Stimulated activated naive CD8-positive, alpha-beta T cell treated with anti-CD3 and anti-CD28 coated beads, Interleukin-15, amount 100 ng/mL, for 72 hours (primary cell): ENCODE results near the gene RAPGEF3.

Experiments
- ATAC-seq: fragments of 150-1000 bp; cut with Tn5 transposase; 2 replicates; pipeline ENCODE4 v1.10.0; 2021; ENCODE audit warnings: mild to moderate bottlenecking, moderate library complexity
- DNase-seq, 2 donors: peaks; one replicate each; pipeline ENCODE4 v3.0.0; 2021 to 2022
- H3K27ac Mint-ChIP-seq, 2 donors: one replicate each; pipeline ENCODE4 v1.8.0; 2022; ENCODE audit warnings: mild to moderate bottlenecking in 2 of 2, mixed read lengths in 2 of 2, moderate library complexity in 2 of 2
- H3K27me3 Mint-ChIP-seq: one replicate; pipeline ENCODE4 v1.8.0; 2022; ENCODE audit warnings: mixed read lengths
- H3K4me1 Mint-ChIP-seq: one replicate; pipeline ENCODE4 v1.8.0; 2022; ENCODE audit warnings: mild to moderate bottlenecking, mixed read lengths
- H3K4me3 Mint-ChIP-seq, 2 donors: one replicate each; pipeline ENCODE4 v1.8.0; 2022; ENCODE audit warnings: mild to moderate bottlenecking in 2 of 2, mixed read lengths in 2 of 2, moderate library complexity in 1 of 2
- H3K9me3 Mint-ChIP-seq, 2 donors: one replicate each; pipeline ENCODE4 v1.8.0; 2022; ENCODE audit warnings: mixed read lengths in 2 of 2

Gene RAPGEF3

GRCh38 chr12:47757840-47758583, 668 bp downstream of the RAPGEF3 start:
- Mint-ChIP-seq H3K27ac (no peak overlapping the region), H3K9me3 (no peaks in the 10 kb centered on the region), H3K4me1 (peaks cover 63% of the 10 kb centered on the region), H3K4me3 (peak overlapping the region; percentile 42 to 86), H3K27me3 (no peaks in the 10 kb centered on the region)
- DNase-seq (no peak), ATAC-seq (no peak)

- DNase-seq: no peak
- peaks cover 63% of the 10 kb centered on the region for H3K4me1 Mint-ChIP-seq
- peak overlapping the region in 1 of 2 donors; percentile 12 for H3K4me3 Mint-ChIP-seq
- ATAC-seq: no peak
- peak overlapping the region in 1 of 2 donors; percentile 51 for H3K27ac Mint-ChIP-seq
- no peaks in the 10 kb centered on the region for H3K9me3 Mint-ChIP-seq
- no peaks in the 10 kb centered on the region for H3K27me3 Mint-ChIP-seq
Observed at GRCh38 chr12:47757364-47757839, 1.3 kb downstream of the RAPGEF3 start.

- H3K27me3 Mint-ChIP-seq: no peaks in the 10 kb centered on the region
- peak overlapping the region; percentile 3 to 23 for H3K4me3 Mint-ChIP-seq
- ATAC-seq (peak; percentile 61), DNase-seq (peak in 1 of 2 donors; percentile 32)
- H3K27ac Mint-ChIP-seq: peak overlapping the region; percentile 23 to 78
- peaks cover 63% of the 10 kb centered on the region for H3K4me1 Mint-ChIP-seq
- H3K9me3 Mint-ChIP-seq: no peaks in the 10 kb centered on the region
Observed at GRCh38 chr12:47755655-47756562, 2.8 kb downstream of the RAPGEF3 start.

GRCh38 chr12:47754881-47755280, 3.8 kb downstream of the RAPGEF3 start:
- ATAC-seq (no peak), DNase-seq (no peak)
- no peaks in the 10 kb centered on the region for H3K9me3 Mint-ChIP-seq
- no peak overlapping the region for H3K4me3 Mint-ChIP-seq
- peaks cover 4% of the 10 kb centered on the region for H3K27me3 Mint-ChIP-seq
- H3K4me1 Mint-ChIP-seq: peaks cover 63% of the 10 kb centered on the region
- H3K27ac Mint-ChIP-seq: no peak overlapping the region

GRCh38 chr12:47754126-47754525, 4.6 kb downstream of the RAPGEF3 start:
- no peak for DNase-seq
- Mint-ChIP-seq H3K9me3 (no peaks in the 10 kb centered on the region), H3K4me1 (peaks cover 58% of the 10 kb centered on the region), H3K27ac (no peak overlapping the region), H3K4me3 (no peak overlapping the region), H3K27me3 (peaks cover 8% of the 10 kb centered on the region)
- ATAC-seq: no peak

GRCh38 chr12:47753021-47754001, 5.4 kb downstream of the RAPGEF3 start:
- peaks cover 51% of the 10 kb centered on the region for H3K4me1 Mint-ChIP-seq
- ATAC-seq (no peak), DNase-seq (no peak)
- peak overlapping the region; percentile 65 for H3K27ac Mint-ChIP-seq
- H3K9me3 Mint-ChIP-seq: no peaks in the 10 kb centered on the region
- H3K4me3 Mint-ChIP-seq: no peak overlapping the region
- H3K27me3 Mint-ChIP-seq: peaks cover 8% of the 10 kb centered on the region

- no peaks in the 10 kb centered on the region for H3K9me3 Mint-ChIP-seq
- peaks cover 43% of the 10 kb centered on the region for H3K4me1 Mint-ChIP-seq
- no peak overlapping the region for H3K27ac Mint-ChIP-seq
- peaks cover 8% of the 10 kb centered on the region for H3K27me3 Mint-ChIP-seq
- DNase-seq (no peak), ATAC-seq (no peak)
- no peak overlapping the region for H3K4me3 Mint-ChIP-seq
Observed at GRCh38 chr12:47752552-47752951, 6.1 kb downstream of the RAPGEF3 start.

- Mint-ChIP-seq H3K27me3 (peaks cover 8% of the 10 kb centered on the region), H3K9me3 (no peaks in the 10 kb centered on the region), H3K27ac (peak overlapping the region in 1 of 2 donors; percentile 84), H3K4me1 (peaks cover 39% of the 10 kb centered on the region), H3K4me3 (no peak overlapping the region)
- no peak for ATAC-seq
- DNase-seq: no peak
Observed at GRCh38 chr12:47752121-47752520, 6.6 kb downstream of the RAPGEF3 start.

- ATAC-seq (no peak), DNase-seq (no peak)
- Mint-ChIP-seq H3K4me1 (peaks cover 33% of the 10 kb centered on the region), H3K4me3 (no peak overlapping the region), H3K27ac (no peak overlapping the region), H3K9me3 (no peaks in the 10 kb centered on the region), H3K27me3 (peaks cover 9% of the 10 kb centered on the region)
Observed at GRCh38 chr12:47751561-47751960, 7.1 kb downstream of the RAPGEF3 start.

- Mint-ChIP-seq H3K4me3 (no peak overlapping the region), H3K27me3 (peaks cover 14% of the 10 kb centered on the region), H3K27ac (no peak overlapping the region), H3K9me3 (no peaks in the 10 kb centered on the region), H3K4me1 (peaks cover 27% of the 10 kb centered on the region)
- DNase-seq: no peak
- no peak for ATAC-seq
Observed at GRCh38 chr12:47750916-47751470, 7.7 kb downstream of the RAPGEF3 start.

- Mint-ChIP-seq H3K4me1 (peaks cover 21% of the 10 kb centered on the region), H3K9me3 (no peaks in the 10 kb centered on the region), H3K27me3 (peaks cover 18% of the 10 kb centered on the region), H3K27ac (no peak overlapping the region), H3K4me3 (no peak overlapping the region)
- DNase-seq (no peak), ATAC-seq (no peak)
Observed at GRCh38 chr12:47750229-47750798, 8.4 kb downstream of the RAPGEF3 start.

- H3K27me3 Mint-ChIP-seq: peaks cover 28% of the 10 kb centered on the region
- H3K27ac Mint-ChIP-seq: no peak overlapping the region
- peaks cover 10% of the 10 kb centered on the region for H3K4me1 Mint-ChIP-seq
- H3K4me3 Mint-ChIP-seq: no peak overlapping the region
- H3K9me3 Mint-ChIP-seq: no peaks in the 10 kb centered on the region
- DNase-seq (no peak), ATAC-seq (no peak)
Observed at GRCh38 chr12:47748899-47749298, 9.8 kb downstream of the RAPGEF3 start.

- DNase-seq (no peak), ATAC-seq (no peak)
- H3K9me3 Mint-ChIP-seq: no peaks in the 10 kb centered on the region
- peaks cover 10% of the 10 kb centered on the region for H3K4me1 Mint-ChIP-seq
- H3K27ac Mint-ChIP-seq: no peak overlapping the region
- H3K4me3 Mint-ChIP-seq: no peak overlapping the region
- peaks cover 32% of the 10 kb centered on the region for H3K27me3 Mint-ChIP-seq
Observed at GRCh38 chr12:47748507-47748828, 10.2 kb downstream of the RAPGEF3 start.

GRCh38 chr12:47747596-47748506, 10.8 kb downstream of the RAPGEF3 start:
- H3K9me3 Mint-ChIP-seq: no peaks in the 10 kb centered on the region
- peaks cover 8% of the 10 kb centered on the region for H3K4me1 Mint-ChIP-seq
- H3K4me3 Mint-ChIP-seq: no peak overlapping the region
- no peak for ATAC-seq
- no peak for DNase-seq
- peaks cover 37% of the 10 kb centered on the region for H3K27me3 Mint-ChIP-seq
- no peak overlapping the region for H3K27ac Mint-ChIP-seq
